ENCODE data around the gene PEX11B.

The PEX11B gene

GRCh38 chr1:145918144-145918991 lies at the start of gene PEX11B:
TSS of gene PEX11B (minus strand) at chr1:145918717. CDS start at chr1:145918688, 29 bp downstream.
- peak; percentile 91 for DNase-seq

- DNase-seq: no peak
These were observed 48.8 kb upstream of the PEX11B start for GRCh38 chr1:145967288-145967687.

GRCh38 chr1:145965119-145965744 lies 46.7 kb upstream of the PEX11B start:
- DNase-seq: no peak

GRCh38 chr1:145964328-145965118 lies 46.0 kb upstream of the PEX11B start, which contains the start of the genes ANKRD34A and POLR3GL:
TSS of gene ANKRD34A (minus strand) at chr1:145964575. CDS start at chr1:145961759, 2,816 bp downstream.
TSS of gene POLR3GL (plus strand) at chr1:145964690. CDS start at chr1:145974866, 10,176 bp downstream.
- DNase-seq: peak; percentile 84

- no peak for DNase-seq
These were observed 44.9 kb upstream of the PEX11B start for GRCh38 chr1:145963265-145964019.

- DNase-seq: no peak
These were observed 43.9 kb upstream of the PEX11B start for GRCh38 chr1:145962157-145963102.

GRCh38 chr1:145961425-145962156 lies 43.1 kb upstream of the PEX11B start:
- DNase-seq: no peak

- DNase-seq: no peak
These were observed 42.5 kb upstream of the PEX11B start for GRCh38 chr1:145961109-145961424.

GRCh38 chr1:145960468-145961108 lies 42.1 kb upstream of the PEX11B start:
- no peak for DNase-seq

- DNase-seq: no peak
These were observed 41.5 kb upstream of the PEX11B start for GRCh38 chr1:145959957-145960467.

- no peak for DNase-seq
These were observed 40.8 kb upstream of the PEX11B start for GRCh38 chr1:145959333-145959732.

GRCh38 chr1:145958734-145959133 lies 40.2 kb upstream of the PEX11B start:
- DNase-seq: no peak

- peak; percentile 92 for DNase-seq
These were observed 39.2 kb upstream of the PEX11B start, which contains the start of gene LIX1L for GRCh38 chr1:145957443-145958319. TSS of gene LIX1L (minus strand) at chr1:145958017. CDS start at chr1:145957927, 90 bp downstream.

- DNase-seq: no peak
These were observed 38.4 kb upstream of the PEX11B start for GRCh38 chr1:145956781-145957442.

GRCh38 chr1:145956361-145956760 lies 37.8 kb upstream of the PEX11B start:
- DNase-seq: no peak

GRCh38 chr1:145955436-145955835 lies 36.9 kb upstream of the PEX11B start:
- DNase-seq: no peak

GRCh38 chr1:145953861-145954260 lies 35.3 kb upstream of the PEX11B start:
- DNase-seq: no peak

GRCh38 chr1:145952903-145953302 lies 34.4 kb upstream of the PEX11B start:
- no peak for DNase-seq

All from activated T-cell treated with anti-CD3 and anti-CD28 coated beads for 4 hours (primary cell).